H9 (cell line): ENCODE measurements around the gene MRPS26. TPM values are rescaled to one million over a fixed set of nuclear protein-coding genes. Genes with fewer than 3 reads are reported as not detected.

Experiments
- DNase-seq: peaks from one replicate; pipeline ENCODE4 v3.0.0-alpha.2; 2017
- H2AFZ ChIP-seq: one replicate; pipeline ENCODE4 v1.6.1; 2013; ENCODE audit warnings: mild to moderate bottlenecking, low read length, control low read depth, moderate library complexity
- H2AK5ac ChIP-seq: 2 replicates; pipeline ENCODE4 v1.6.1; 2013; ENCODE audit warnings: low read length, control low read depth, mixed read lengths; ENCODE audit not compliant: insufficient read length
- H2BK120ac ChIP-seq: one replicate; pipeline ENCODE4 v1.6.1; 2013; ENCODE audit warnings: low read depth, mild to moderate bottlenecking, low read length, control low read depth, inconsistent platforms; ENCODE audit not compliant: poor library complexity, severe bottlenecking
- H2BK12ac ChIP-seq: 2 replicates; pipeline ENCODE4 v1.6.1; 2013; ENCODE audit warnings: low read length, control low read depth, mixed read lengths, low read depth; ENCODE audit not compliant: insufficient read length
- H2BK15ac ChIP-seq: 2 replicates; pipeline ENCODE4 v1.6.1; 2013; ENCODE audit warnings: low read depth, low read length, control low read depth
- H2BK20ac ChIP-seq: one replicate; pipeline ENCODE4 v1.6.1; 2013; ENCODE audit warnings: low read depth, mild to moderate bottlenecking, low read length, control low read depth, inconsistent platforms; ENCODE audit not compliant: poor library complexity, severe bottlenecking
- H2BK5ac ChIP-seq: 2 replicates; pipeline ENCODE4 v1.6.1; 2013; ENCODE audit warnings: low read length, control low read depth, mixed read lengths; ENCODE audit not compliant: insufficient read length
- H3K14ac ChIP-seq: 2 replicates; pipeline ENCODE4 v1.6.1; 2013; ENCODE audit warnings: low read length, control low read depth; ENCODE audit not compliant: insufficient read depth
- H3K18ac ChIP-seq: 2 replicates; pipeline ENCODE4 v1.6.1; 2013; ENCODE audit warnings: low read depth, mild to moderate bottlenecking, mixed read lengths, low read length, control low read depth; ENCODE audit not compliant: insufficient read length
- H3K23ac ChIP-seq: 2 replicates; pipeline ENCODE4 v1.6.1; 2013; ENCODE audit warnings: low read length, control low read depth, mixed read lengths, low read depth; ENCODE audit not compliant: insufficient read length
- H3K23me2 ChIP-seq: 2 replicates; pipeline ENCODE4 v1.6.1; 2013; ENCODE audit warnings: low read depth, mild to moderate bottlenecking, mixed read lengths, low read length, control low read depth; ENCODE audit not compliant: insufficient read length, poor library complexity, severe bottlenecking
- H3K27ac ChIP-seq: 2 replicates; pipeline ENCODE4 v1.5.1; 2013; ENCODE audit warnings: low read length, control low read depth, mixed read lengths, low read depth; ENCODE audit not compliant: insufficient read length
- H3K27me3 ChIP-seq: 2 replicates; pipeline ENCODE4 v1.6.1; 2013; ENCODE audit warnings: low read length, control low read depth, inconsistent platforms; ENCODE audit not compliant: insufficient read depth
- H3K4ac ChIP-seq: 2 replicates; pipeline ENCODE4 v1.6.1; 2013; ENCODE audit warnings: low read depth, mild to moderate bottlenecking, control low read depth, inconsistent platforms, low read length, moderate library complexity
- H3K4me1 ChIP-seq: 2 replicates; pipeline ENCODE4 v1.6.1; 2013; ENCODE audit warnings: low read length, control low read depth, inconsistent platforms; ENCODE audit not compliant: insufficient read depth
- H3K4me2 ChIP-seq: 2 replicates; pipeline ENCODE4 v1.6.1; 2013; ENCODE audit warnings: low read length, control low read depth, mixed read lengths; ENCODE audit not compliant: insufficient read length, insufficient read depth
- H3K56ac ChIP-seq: 2 replicates; pipeline ENCODE4 v1.6.1; 2013; ENCODE audit warnings: low read depth, mild to moderate bottlenecking, mixed read lengths, low read length, control low read depth; ENCODE audit not compliant: insufficient read length
- H3K79me1 ChIP-seq: 2 replicates; pipeline ENCODE4 v1.6.1; 2013; ENCODE audit warnings: low read depth, mild to moderate bottlenecking, moderate library complexity, low read length, control low read depth, inconsistent platforms; ENCODE audit not compliant: insufficient read depth, poor library complexity, severe bottlenecking
- H3K79me2 ChIP-seq: 2 replicates; pipeline ENCODE4 v1.6.1; 2013; ENCODE audit warnings: low read length, control low read depth, inconsistent platforms; ENCODE audit not compliant: insufficient read depth
- H3K9ac ChIP-seq: 2 replicates; pipeline ENCODE4 v1.6.1; 2013; ENCODE audit warnings: low read length, control low read depth, mixed read lengths; ENCODE audit not compliant: insufficient read length; ENCODE audit errors: extremely low read depth
- H3K9me3 ChIP-seq: one replicate; pipeline ENCODE4 v1.6.1; 2013; ENCODE audit warnings: low read depth, low read length, inconsistent platforms; ENCODE audit not compliant: control insufficient read depth
- H3T11ph ChIP-seq: one replicate; pipeline ENCODE4 v1.6.1; 2013; ENCODE audit warnings: mild to moderate bottlenecking, low read length, control low read depth, inconsistent platforms
- H4K20me1 ChIP-seq: one replicate; pipeline ENCODE4 v1.6.1; 2013; ENCODE audit not compliant: control insufficient read depth, insufficient read length, insufficient read depth
- H4K5ac ChIP-seq: 2 replicates; pipeline ENCODE4 v1.6.1; 2013; ENCODE audit warnings: low read depth, mild to moderate bottlenecking, mixed read lengths, low read length, control low read depth; ENCODE audit not compliant: insufficient read length
- H4K8ac ChIP-seq: replicated peaks from 2 replicates; pipeline ENCODE4 v1.6.1; 2013; ENCODE audit warnings: low read length, control low read depth, mixed read lengths, low read depth; ENCODE audit not compliant: insufficient read length
- H4K91ac ChIP-seq: 2 replicates; pipeline ENCODE4 v1.6.1; 2013; ENCODE audit warnings: low read depth, mild to moderate bottlenecking, moderate library complexity, mixed read lengths, low read length, control low read depth; ENCODE audit not compliant: insufficient read length
- H3K27ac Mint-ChIP-seq, 3 experiments: 2 replicates in 2 of 3; 3 replicates in 1 of 3; pipeline ENCODE4 v1.8.0; 2020 to 2021; ENCODE audit warnings: mixed read lengths in 3 of 3, mild to moderate bottlenecking in 1 of 3, moderate library complexity in 1 of 3
- H3K27me3 Mint-ChIP-seq: 2 replicates; pipeline ENCODE4 v1.8.0; 2021; ENCODE audit warnings: low read depth, mild to moderate bottlenecking, moderate library complexity, mixed read lengths
- H3K36me3 Mint-ChIP-seq, 3 experiments: 2 replicates in 2 of 3; 3 replicates in 1 of 3; pipeline ENCODE4 v1.8.0; 2020 to 2021; ENCODE audit warnings: low read depth in 3 of 3, mixed read lengths in 3 of 3; ENCODE audit not compliant: insufficient read depth in 1 of 3
- H3K4me1 Mint-ChIP-seq, 2 experiments: 2 replicates each; pipeline ENCODE4 v1.8.0; 2020; ENCODE audit warnings: mixed read lengths in 2 of 2
- H3K4me3 Mint-ChIP-seq, 2 experiments: 2 replicates in 1 of 2; 3 replicates in 1 of 2; pipeline ENCODE4 v1.8.0; 2020 to 2021; ENCODE audit warnings: mild to moderate bottlenecking in 2 of 2, mixed read lengths in 2 of 2, moderate library complexity in 1 of 2
- H3K9me3 Mint-ChIP-seq, 2 experiments: 2 replicates in 1 of 2; 3 replicates in 1 of 2; pipeline ENCODE4 v1.8.0; 2020; ENCODE audit warnings: mild to moderate bottlenecking in 2 of 2, mixed read lengths in 2 of 2, moderate library complexity in 1 of 2
- CTCF ChIP-seq: fragments of 200-600 bp; sonication (generic); conservative IDR thresholded peaks from 3 replicates; pipeline ENCODE4 v1.8.0; 2021; ENCODE audit warnings: antibody characterized with exemption, mild to moderate bottlenecking
- WGBS: extraction: QIAGEN DNeasy Blood & Tissue Kit; methylation state at CpG from one replicate; pipeline ENCODE4 v1.1.7; 2013; ENCODE audit warnings: missing lambda C conversion rate, low lambda C conversion rate, mixed read lengths; ENCODE audit not compliant: insufficient read length; ENCODE audit errors: extremely low coverage; 5-methylcytosine and 5-hydroxymethylcytosine counted together
- total RNA-seq: library from RNA; stranded (reverse); gene quantifications from 2 replicates; pipeline ENCODE4 v1.2.1, GENCODE V29; 2021

The MRPS26 gene
- total RNA-seq, 1 experiment from 2014 or later, result 97.6 TPM

GRCh38 chr20:3071610-3072529 lies 26.0 kb downstream of the MRPS26 start, which contains the start of gene OXT:
OXT (plus strand) TSS chr20:3071620; CDS start chr20:3071656, 36 bp downstream.
- Histone ChIP-seq H3K27me3 (peaks cover 9% of the 10 kb centered on the region; the same call in 1 of the 2 replicates), H2AK5ac (no peak within 1 kb of the TSS), H3K9ac (no peak within 1 kb of the TSS), H3K9me3 (peaks cover 10% of the 10 kb centered on the region), H2BK5ac (no peak within 1 kb of the TSS), H4K20me1 (no peaks in the 10 kb centered on the region), H2BK20ac (no peak within 1 kb of the TSS), H3T11ph (no peak within 1 kb of the TSS), H3K4me2 (peak within 1 kb of the TSS; percentile 6), H4K8ac (no peak within 1 kb of the TSS), H3K79me2 (no peaks in the 10 kb centered on the region), H3K23ac (no peak within 1 kb of the TSS), H2AFZ (no peak within 1 kb of the TSS), H4K5ac (no peak within 1 kb of the TSS), H4K91ac (no peak within 1 kb of the TSS), H2BK12ac (no peak within 1 kb of the TSS), H3K4me1 (no peaks in the 10 kb centered on the region), H3K4ac (no peak within 1 kb of the TSS), H2BK15ac (no peak within 1 kb of the TSS), H3K56ac (no peak within 1 kb of the TSS), H3K79me1 (no peaks in the 10 kb centered on the region), H3K14ac (no peak within 1 kb of the TSS; the same call in 1 of the 2 replicates), H3K23me2 (no peaks in the 10 kb centered on the region), H3K18ac (no peak within 1 kb of the TSS), H3K27ac (no peak within 1 kb of the TSS), H2BK120ac (no peak within 1 kb of the TSS)
- DNase-seq, result peak; percentile 77
- no peak within 1 kb of the TSS; a peak in 1 of 7 replicates for H3K27ac Mint-ChIP-seq
- peaks cover 6% of the 10 kb centered on the region in 2 experiments for H3K4me1 Mint-ChIP-seq
- H3K4me3 Mint-ChIP-seq, result peak within 1 kb of the TSS; percentile 51 to 60; a peak in 3 of 5 replicates
- H3K9me3 Mint-ChIP-seq, result peaks cover 10 to 12% of the 10 kb centered on the region in 2 experiments
- H3K36me3 Mint-ChIP-seq, result no peaks in the 10 kb centered on the region; a peak in 2 of 7 replicates
- peaks cover 56% of the 10 kb centered on the region for H3K27me3 Mint-ChIP-seq
- TF ChIP-seq CTCF, result no peak
- no CpG with 5 or more reads among the region's 95 CpGs for WGBS
